DND-41 (cell line): ENCODE data around the gene HOXC10.

Experiments
- ATAC-seq: fragments of 200-7000 bp; cut with Tn5 transposase; 3 replicates; pipeline ENCODE4 v1.9.1; 2021; ENCODE audit warnings: low read depth; ENCODE audit not compliant: insufficient read depth
- DNase-seq: peaks from one replicate; pipeline ENCODE4 v3.0.0-alpha.2; 2020
- H2AFZ ChIP-seq: 2 replicates; pipeline ENCODE4 v1.6.0; 2012; ENCODE audit warnings: low read depth, low read length
- H3K27ac ChIP-seq: 2 replicates; pipeline ENCODE4 v1.5.1; 2012; ENCODE audit warnings: low read length, inconsistent platforms
- H3K27me3 ChIP-seq: fragments of 200-600 bp; sonication (generic); 2 replicates; pipeline ENCODE4 v1.6.0; 2012; ENCODE audit warnings: low read length, mild to moderate bottlenecking, inconsistent platforms; ENCODE audit not compliant: insufficient read depth, poor library complexity
- H3K36me3 ChIP-seq: 2 replicates; pipeline ENCODE4 v1.5.1; 2012; ENCODE audit warnings: low read length, inconsistent platforms; ENCODE audit not compliant: insufficient read depth
- H3K4me1 ChIP-seq: 2 replicates; pipeline ENCODE4 v1.5.1; 2012; ENCODE audit warnings: mild to moderate bottlenecking, low read length; ENCODE audit not compliant: insufficient read depth
- H3K4me2 ChIP-seq: 2 replicates; pipeline ENCODE4 v1.6.0; 2012; ENCODE audit warnings: mild to moderate bottlenecking, moderate library complexity, low read length, inconsistent platforms; ENCODE audit not compliant: insufficient read depth
- H3K4me3 ChIP-seq, 2 experiments: fragments of 200-600 bp in 1 of 2; shearing (Covaris generic) in 1 of 2; 2 replicates each; pipeline ENCODE4 v1.5.1; 2012 to 2016; ENCODE audit warnings: inconsistent platforms in 2 of 2, low read length in 2 of 2, mild to moderate bottlenecking in 2 of 2, low read depth in 1 of 2, moderate library complexity in 1 of 2
- H3K79me2 ChIP-seq: 2 replicates; pipeline ENCODE4 v1.6.0; 2012; ENCODE audit warnings: low read length, inconsistent platforms; ENCODE audit not compliant: insufficient read depth
- H3K9ac ChIP-seq: 2 replicates; pipeline ENCODE4 v1.6.0; 2012; ENCODE audit warnings: low read depth, mild to moderate bottlenecking, inconsistent platforms, low read length, moderate library complexity
- H3K9me3 ChIP-seq: 2 replicates; pipeline ENCODE4 v1.5.1; 2012; ENCODE audit warnings: low read length, moderate library complexity, mild to moderate bottlenecking, inconsistent platforms; ENCODE audit not compliant: insufficient read depth, severe bottlenecking
- H4K20me1 ChIP-seq: 2 replicates; pipeline ENCODE4 v1.6.0; 2012; ENCODE audit warnings: low read length; ENCODE audit not compliant: insufficient read depth
- CTCF ChIP-seq: IDR thresholded peaks from 2 replicates; pipeline ENCODE4 v1.5.1; 2012; ENCODE audit warnings: borderline replicate concordance, low read length, moderate library complexity, mild to moderate bottlenecking; ENCODE audit not compliant: poor library complexity, severe bottlenecking; ENCODE audit errors: extremely low read depth
- EZH2 ChIP-seq: IDR thresholded peaks from 3 replicates; pipeline ENCODE4 v1.6.1; 2012; ENCODE audit warnings: borderline replicate concordance, low read depth, mild to moderate bottlenecking, moderate library complexity, low read length, inconsistent platforms; ENCODE audit not compliant: severe bottlenecking

Gene HOXC10

DNA sequence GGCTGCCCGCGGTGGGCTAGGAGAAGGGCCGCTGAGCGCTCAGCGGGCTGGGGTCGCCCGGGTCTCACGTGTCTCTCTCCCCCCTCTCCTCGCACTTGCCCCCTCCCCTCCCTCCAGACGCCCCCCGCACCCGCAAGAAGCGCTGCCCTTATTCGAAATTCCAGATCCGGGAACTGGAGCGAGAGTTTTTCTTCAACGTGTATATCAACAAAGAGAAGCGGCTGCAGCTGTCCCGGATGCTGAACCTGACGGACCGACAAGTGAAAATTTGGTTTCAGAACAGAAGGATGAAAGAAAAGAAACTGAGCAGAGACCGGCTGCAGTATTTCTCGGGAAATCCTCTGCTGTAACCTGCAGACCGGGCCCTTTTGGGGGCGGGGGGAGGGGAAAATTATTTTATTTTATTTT, 9.9 kb upstream of the HOXC10 start:
- no peaks in the 10 kb centered on the region for H4K20me1 ChIP-seq
- H3K4me2 ChIP-seq, result no peak overlapping the region
- no peak for ATAC-seq
- no peak overlapping the region for H2AFZ ChIP-seq
- no peak overlapping the region for H3K9ac ChIP-seq
- no peak overlapping the region for H3K27ac ChIP-seq
- no peaks in the 10 kb centered on the region for H3K79me2 ChIP-seq
- no peak overlapping the region for H3K4me3 ChIP-seq
- no peak for DNase-seq
- no peaks in the 10 kb centered on the region for H3K36me3 ChIP-seq
- TF ChIP-seq CTCF (no peak), EZH2 (no peak)
- H3K27me3 ChIP-seq, result peaks cover 43% of the 10 kb centered on the region
- no peaks in the 10 kb centered on the region for H3K9me3 ChIP-seq
- peaks cover 5% of the 10 kb centered on the region for H3K4me1 ChIP-seq

DNA sequence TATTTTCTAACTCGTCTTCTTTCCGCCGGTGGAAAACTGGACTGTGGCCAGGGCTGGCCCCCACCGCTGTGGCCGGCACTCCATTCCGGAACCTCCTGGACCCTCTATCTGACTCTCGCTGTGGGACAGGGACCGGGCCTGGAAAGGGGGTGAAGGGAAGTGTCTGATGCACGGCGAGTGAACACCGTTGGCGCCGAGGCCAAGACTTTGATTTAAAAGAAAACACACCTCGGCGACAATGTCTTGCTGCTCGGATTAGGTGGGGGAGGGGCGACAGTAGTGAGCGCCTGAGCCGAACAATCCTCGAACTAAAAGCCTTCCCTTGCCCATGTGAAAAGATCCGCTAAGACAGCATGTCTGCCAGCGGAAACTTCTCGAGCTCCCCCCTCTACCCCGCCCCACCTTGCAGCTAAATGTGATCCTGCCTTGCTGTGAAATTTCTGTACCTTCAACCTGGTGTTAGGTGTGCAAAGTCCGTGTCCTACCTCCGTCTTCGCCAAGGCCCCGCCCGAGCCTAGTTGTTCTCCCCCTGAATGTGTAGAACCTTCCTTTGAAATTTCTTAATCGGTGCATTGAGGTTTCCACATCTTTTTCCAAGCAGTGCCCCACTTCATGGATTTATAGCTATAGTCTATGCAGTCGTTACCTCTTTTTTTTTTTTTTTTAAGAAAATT, 9.3 kb upstream of the HOXC10 start:
- no peak for ATAC-seq
- Histone ChIP-seq H3K27ac (no peak overlapping the region), H3K4me3 (no peak overlapping the region), H3K4me2 (no peak overlapping the region), H3K4me1 (peaks cover 5% of the 10 kb centered on the region), H3K27me3 (peaks cover 43% of the 10 kb centered on the region), H3K9ac (no peak overlapping the region), H4K20me1 (no peaks in the 10 kb centered on the region), H2AFZ (no peak overlapping the region), H3K79me2 (no peaks in the 10 kb centered on the region), H3K9me3 (no peaks in the 10 kb centered on the region), H3K36me3 (no peaks in the 10 kb centered on the region)
- TF ChIP-seq CTCF (no peak), EZH2 (no peak)
- DNase-seq, result no peak

DNA sequence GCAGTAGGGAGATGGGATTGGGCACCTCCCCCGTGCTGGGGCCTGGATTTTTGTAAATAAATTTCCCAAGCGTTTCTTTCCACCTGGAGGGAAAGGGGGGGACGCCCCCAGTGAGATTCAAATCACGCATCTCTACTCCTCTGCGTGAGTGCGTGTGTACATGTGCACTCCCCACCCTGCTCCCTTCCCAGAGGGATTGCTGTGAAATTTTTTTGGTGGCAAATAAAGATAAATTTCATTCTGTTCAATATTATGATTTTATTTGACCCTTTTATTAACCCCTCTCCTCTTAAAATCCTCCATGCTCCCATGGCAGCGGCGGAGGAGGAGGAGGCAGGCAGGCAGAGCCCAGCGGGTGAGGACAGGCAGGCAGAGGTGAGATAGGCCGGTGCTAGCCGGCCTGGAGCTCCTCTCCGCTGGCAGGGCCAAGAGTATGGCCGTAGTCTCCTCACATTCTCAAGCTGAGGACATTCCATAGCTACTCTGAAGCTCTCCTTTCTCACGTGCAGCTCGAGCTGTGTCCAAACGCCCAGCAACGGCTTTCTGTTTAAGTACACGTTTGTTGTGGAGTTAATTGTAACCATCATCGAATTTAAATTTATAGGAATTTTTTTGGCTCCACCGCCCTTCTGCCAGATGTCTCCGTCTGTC, 8.6 kb upstream of the HOXC10 start:
- no peaks in the 10 kb centered on the region for H3K79me2 ChIP-seq
- H3K4me1 ChIP-seq, result peaks cover 5% of the 10 kb centered on the region
- no peak overlapping the region for H3K9ac ChIP-seq
- H4K20me1 ChIP-seq, result no peaks in the 10 kb centered on the region
- no peak for TF ChIP-seq CTCF
- TF ChIP-seq EZH2, result no peak
- H3K27ac ChIP-seq, result no peak overlapping the region
- DNase-seq, result no peak
- H3K27me3 ChIP-seq, result peaks cover 45% of the 10 kb centered on the region
- H3K4me3 ChIP-seq, result no peak overlapping the region
- ATAC-seq, result no peak
- no peaks in the 10 kb centered on the region for H3K9me3 ChIP-seq
- H3K36me3 ChIP-seq, result no peaks in the 10 kb centered on the region
- H3K4me2 ChIP-seq, result no peak overlapping the region
- H2AFZ ChIP-seq, result no peak overlapping the region
